Left ventricle myocardium superior (tissue), 1 donor: ENCODE results near the gene CBLL1. TPM values are rescaled to one million over a fixed set of nuclear protein-coding genes. Genes with fewer than 3 reads are reported as not detected.
A peak's percentile ranks its signal among the peaks of the same experiment; 100 is the strongest.

ENCODE experiments used
- ATAC-seq: fragments of 200-7000 bp; cut with Tn5 transposase; one replicate; pipeline ENCODE4 v1.9.1; 2020; ENCODE audit warnings: mild to moderate bottlenecking, moderate library complexity
- DNase-seq: peaks from one replicate; pipeline ENCODE4 v3.0.0-alpha.2; 2020
- intact Hi-C: fragments of 100-400 bp; cut with micrococcal nuclease; formaldehyde crosslinking; loops from one replicate; pipeline ENCODE4 v1.11.0; 2022
- total RNA-seq: library from RNA; stranded (reverse); fragmentation: NEBNext Ultra II Directional; extraction: Animal tissue kit (Norgen Biotek cat#: 25700); gene quantifications from one replicate; pipeline ENCODE4 v1.2.1, GENCODE V29; 2021
- donor health status: DM: no; HTN: yes; CAD: no; lungs with severe emphysema.

CBLL1 gene
- total RNA-seq, 1 donor from 2014 or later: 24.8 TPM

DNA sequence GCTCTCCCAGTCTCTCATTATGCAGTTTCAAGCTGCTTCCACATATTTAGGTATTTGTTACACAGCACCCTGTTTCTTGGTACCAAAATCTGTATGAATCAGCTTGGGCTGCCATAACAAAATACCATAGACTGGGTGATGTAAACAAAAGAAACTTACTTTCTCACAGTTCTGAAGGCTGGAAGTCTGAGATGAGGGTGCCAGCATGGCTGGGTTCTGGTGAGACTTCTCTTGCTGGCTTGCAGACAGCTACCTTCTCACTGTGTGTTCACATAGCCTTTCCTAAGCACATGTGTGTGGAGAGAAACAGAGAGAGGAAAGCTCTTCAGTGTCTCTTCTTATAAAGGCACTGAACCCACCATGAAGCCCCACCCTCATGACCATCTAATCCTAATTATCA is 15.7 kb upstream of the CBLL1 start:
- no peak for DNase-seq
- ATAC-seq: no peak
- intact Hi-C loops: loop anchor here (10.0 kb wide), 1 partner anchor 523 kb away; no protein-coding TSS in a partner anchor

DNA sequence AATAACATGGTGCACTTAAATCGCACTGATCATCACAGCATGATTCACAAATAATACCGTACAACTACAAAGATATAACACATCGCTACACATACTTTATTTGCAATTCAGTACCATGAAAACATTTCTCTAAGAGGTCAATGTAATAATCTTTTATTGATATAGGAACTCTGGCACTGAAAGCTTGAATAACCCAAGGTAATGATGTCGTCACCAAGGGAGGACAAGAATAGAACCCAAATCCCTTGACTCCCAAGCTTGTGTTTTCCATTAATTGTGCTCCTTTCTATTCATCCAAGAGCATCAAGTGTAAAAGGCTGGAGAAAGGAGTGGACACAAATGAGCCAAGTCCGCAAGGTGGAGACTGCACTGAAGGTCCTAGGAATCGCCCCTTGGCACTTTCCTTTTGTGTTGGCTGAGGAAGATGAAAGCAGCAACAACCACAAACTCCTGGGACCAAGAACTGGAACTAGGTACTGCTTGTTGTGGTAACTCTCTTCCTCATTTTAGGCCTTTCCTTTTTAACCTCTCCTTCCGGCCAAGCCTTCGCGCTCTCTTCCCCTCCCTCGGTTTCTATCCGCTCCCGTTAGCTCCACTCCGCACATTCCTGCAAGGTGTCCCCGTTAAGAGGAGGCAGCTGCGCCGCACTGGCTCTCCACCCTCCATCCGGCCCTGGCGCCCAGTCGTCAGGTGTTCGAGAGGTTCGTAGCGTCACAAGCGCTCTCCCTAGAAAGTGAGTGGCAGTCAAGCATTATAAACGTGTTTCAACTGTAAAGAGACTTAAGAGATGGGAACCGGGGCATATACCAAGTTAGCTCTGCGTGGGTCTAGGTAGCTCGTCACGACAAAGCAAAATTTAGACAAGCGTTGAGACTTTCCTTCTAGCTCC is 1.0 kb upstream of the CBLL1 start:
- intact Hi-C loops: loop anchor here (2.0 kb wide), 1 partner anchor 132 kb away; no protein-coding TSS in a partner anchor
- ATAC-seq: peak; percentile 49
- DNase-seq: peak; percentile 68

DNA sequence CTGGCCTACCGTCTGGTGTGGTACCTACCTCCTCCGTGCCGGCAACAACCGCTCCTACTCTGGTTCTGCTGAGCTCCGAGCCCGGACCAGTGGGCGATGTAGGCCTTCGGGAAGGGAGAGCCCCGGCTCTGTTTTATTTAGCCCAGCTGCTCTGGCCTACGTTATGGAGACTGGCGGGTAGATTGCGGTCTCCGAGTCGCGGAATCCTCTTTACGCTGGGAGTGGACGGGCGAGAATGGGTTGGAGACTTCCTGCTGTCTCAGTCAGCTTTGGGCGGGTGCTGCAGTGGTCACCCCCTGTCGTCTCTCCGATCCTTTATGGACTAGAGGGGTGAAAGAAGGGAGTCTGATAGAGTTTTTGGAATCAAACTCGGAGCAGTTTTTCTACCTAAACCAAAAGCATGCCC is 406 bp downstream of the CBLL1 start:
- peak; percentile 33 for ATAC-seq
- intact Hi-C loops: no loop called here
- DNase-seq: no peak

DNA sequence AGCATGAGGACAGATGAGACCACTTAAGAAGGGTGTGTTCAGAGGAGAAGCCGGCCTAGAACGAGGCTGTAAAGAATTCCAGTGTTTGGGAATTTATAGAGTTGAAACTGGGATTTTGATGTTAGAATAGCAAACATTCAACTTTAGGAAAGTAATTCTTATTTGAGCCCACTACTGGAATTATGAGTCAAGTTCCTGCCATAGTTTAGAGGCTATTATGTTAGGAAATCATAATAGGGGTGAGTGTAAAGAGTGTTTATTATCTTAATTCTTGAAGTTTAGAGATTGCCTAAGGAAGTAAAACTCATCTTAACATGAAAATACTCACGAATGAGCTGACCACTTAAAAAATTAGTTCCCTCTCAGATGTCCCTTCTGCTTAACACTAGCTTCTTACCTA is 2.1 kb downstream of the CBLL1 start:
- no peak for DNase-seq
- intact Hi-C loops: no loop called here
- no peak for ATAC-seq

DNA sequence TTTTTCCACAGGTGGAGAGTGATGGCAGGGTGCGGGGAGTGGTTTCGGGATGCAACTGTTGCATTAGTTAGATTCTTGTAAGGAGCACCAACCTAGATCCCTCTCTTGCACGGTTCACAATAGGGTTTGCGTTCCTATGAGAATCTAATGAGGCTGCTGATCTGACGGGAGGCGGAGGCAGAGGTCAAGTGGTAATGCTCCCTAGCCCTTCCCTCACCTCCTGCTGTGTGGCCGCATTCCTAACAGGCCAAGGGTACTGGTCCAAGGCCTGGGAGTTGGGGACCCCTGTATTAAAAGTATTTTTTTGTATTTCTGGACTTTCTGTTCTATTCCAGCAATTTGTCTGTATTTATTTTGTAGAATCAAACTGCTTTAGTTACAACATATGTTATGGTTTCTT is 7.2 kb downstream of the CBLL1 start:
- no peak for DNase-seq

DNA sequence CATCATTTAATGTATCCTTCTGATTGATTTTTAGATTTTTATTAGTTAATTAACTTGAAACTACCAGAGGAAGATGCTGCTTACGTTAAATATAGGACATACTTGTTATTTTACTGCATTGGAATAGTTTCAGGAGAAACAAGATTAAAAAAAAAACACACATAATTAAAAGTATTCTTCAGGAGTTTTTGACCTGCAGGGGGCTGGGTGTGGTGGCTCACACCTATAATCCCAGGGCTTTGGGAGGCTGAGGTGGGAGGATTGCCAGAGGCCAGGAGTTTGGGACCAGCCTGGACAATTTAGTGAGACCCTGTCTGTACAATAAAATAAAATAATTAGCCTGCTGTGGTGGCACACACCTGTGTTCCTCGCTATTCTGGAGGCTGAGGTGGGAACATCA is 10.7 kb downstream of the CBLL1 start:
- ATAC-seq (no peak), DNase-seq (no peak)
- intact Hi-C loops: no loop called here

More for the DNA sequence above, 7.2 kb downstream of the CBLL1 start:
- intact Hi-C loops: no loop called here
- ATAC-seq: no peak

DNA sequence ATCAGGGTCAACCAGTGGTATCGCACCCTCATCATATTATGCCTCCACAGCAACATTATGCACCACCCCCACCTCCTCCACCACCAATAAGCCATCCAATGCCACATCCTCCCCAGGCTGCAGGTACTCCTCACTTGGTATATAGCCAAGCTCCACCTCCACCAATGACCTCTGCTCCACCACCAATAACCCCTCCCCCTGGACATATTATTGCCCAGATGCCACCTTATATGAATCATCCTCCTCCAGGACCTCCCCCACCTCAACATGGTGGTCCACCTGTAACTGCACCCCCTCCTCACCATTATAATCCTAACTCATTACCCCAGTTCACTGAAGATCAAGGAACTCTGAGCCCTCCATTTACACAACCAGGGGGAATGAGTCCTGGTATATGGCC is 14.7 kb downstream of the CBLL1 start:
- intact Hi-C loops: no loop called here
- DNase-seq: no peak
- ATAC-seq: no peak

DNA sequence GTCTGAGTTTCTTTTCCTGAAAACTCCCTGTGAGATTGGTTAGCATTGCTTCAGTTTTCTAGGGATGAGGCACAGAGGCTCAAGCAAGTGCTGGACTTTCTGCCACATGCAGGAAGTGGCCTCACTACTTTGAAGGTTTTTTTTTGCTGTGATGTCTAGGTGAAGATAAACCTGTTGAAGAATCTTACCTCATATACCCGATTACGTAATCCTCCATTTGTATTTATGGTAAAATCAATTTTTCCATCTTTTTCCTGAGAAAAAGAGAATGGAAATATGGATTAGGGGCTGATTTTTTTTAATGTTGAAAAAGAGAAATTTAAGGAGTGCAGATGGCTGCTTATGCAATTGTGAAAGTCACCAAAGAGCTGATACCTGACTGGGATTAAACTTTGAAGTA is 23.4 kb downstream of the CBLL1 start:
- ATAC-seq: no peak
- intact Hi-C loops: no loop called here

DNA sequence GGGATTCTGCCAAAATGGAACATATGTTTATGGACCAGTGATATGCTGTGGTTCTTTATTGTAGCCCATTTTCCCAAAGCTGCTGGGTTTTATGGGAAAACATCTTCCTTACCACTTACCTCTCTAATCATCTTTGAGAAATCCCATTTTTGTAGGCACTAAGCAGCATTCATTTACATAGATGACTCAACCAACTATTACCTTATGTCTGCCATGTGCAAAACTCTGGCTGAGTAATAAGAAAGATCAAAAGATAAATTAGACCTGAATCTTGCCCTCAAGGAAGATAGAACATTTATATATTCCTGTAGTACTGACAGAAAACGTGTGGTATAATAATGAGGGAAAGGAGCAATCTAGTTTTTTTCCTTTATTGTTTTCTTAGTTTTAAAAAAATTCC is 24.3 kb downstream of the CBLL1 start:
- ATAC-seq: no peak
- DNase-seq: no peak
- intact Hi-C loops: no loop called here

More for the DNA sequence above, 23.4 kb downstream of the CBLL1 start:
- DNase-seq: no peak

DNA sequence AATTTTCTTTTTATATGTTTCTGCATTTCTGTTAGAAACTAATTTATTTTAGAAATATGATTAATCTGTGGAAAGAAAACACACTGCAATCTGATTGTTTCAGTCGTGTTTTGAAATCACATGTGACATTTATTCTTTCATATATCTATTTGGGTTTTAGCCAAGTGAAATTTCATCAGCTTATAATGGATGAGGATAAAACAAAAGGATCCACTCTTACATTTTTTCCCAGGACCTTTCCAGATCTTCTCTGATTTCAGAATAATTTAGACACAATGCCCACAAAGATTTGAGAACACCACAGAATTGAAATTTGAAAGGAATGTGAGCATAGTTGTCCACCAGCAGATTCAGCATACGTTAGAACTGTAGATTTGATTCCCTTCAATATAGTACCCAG is 29.1 kb downstream of the CBLL1 start:
- intact Hi-C loops: no loop called here
- DNase-seq (no peak), ATAC-seq (no peak)

DNA sequence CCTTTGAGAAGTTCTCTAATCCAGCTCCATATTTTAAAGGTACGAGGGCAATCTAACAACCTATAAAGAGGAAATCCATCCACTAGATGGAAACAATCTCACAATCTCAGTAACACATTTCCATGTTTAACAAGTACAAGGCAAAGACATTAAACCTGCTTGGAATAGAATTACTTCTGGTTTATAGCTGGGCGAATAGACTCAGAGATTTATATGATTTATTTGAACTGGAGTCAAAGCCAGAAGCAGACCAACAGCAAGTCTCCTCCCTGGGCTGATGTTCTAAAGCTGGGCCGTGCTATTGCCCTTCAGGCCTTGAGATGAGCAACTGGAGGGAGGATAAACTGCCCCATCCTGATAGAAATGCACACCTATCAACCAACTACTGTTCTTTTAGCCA is 33.8 kb downstream of the CBLL1 start:
- intact Hi-C loops: no loop called here
- ATAC-seq (no peak), DNase-seq (no peak)

DNA sequence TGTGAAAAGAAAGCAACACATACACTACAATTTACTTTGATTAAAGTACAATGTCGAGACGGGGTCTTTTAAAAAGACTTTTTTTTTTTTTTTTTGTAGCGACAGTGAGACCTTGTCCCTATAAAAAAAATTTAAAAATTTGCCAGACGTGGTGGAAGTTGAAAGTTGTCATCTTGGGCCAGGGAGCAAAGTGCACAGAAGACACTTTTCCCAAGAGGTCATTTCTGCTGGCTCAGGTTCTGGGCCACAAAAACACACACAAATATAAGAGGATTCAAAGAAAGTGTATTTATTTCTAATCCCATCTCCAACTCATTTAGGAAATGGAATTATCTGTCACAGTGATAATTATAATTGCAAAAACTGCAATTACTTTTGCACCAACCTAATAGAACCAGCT is 34.3 kb downstream of the CBLL1 start:
- ATAC-seq (no peak), DNase-seq (no peak)
- intact Hi-C loops: no loop called here

DNA sequence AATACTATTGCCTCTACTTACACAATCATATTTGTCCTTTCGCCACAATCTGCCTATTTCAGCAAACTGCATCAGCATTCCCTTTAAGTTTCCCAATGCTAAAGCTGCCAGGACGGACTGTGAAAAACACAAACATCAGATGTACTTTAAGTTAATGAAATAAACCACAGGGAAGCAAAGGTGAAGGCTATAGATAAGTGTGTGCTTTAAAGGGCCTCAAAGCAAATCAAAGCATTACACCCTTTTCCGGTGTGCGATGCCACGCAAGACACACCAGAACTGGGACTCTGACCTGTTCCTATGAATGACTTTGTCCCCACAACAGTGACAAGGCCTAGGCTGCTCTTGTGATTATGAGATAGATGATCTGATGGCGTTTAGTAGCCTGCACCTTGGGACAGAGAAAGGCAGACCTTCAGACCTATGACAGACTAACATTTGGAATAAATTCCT is 35.7 kb downstream of the CBLL1 start:
- DNase-seq (no peak), ATAC-seq (no peak)
- intact Hi-C loops: no loop called here

DNA sequence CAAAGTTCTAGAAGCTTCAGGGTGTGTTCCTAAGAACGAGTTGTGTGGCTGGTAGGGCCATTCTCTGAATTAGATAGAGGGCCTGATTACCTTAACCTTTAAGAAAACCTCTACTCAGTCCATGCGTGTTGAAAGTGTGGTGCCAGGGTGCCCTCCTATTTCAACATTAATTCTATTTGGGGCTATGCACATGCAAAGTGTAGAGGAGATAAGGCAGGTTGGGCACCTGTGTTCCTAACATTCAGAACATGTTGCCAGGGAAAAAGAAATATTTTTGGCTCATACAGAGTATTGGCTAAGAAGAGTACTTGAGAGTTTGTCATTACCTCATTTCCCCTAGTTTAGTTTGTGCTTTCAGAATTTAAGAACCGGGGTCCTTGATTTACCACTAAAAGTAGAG is 38.4 kb downstream of the CBLL1 start:
- ATAC-seq (no peak), DNase-seq (no peak)
- intact Hi-C loops: no loop called here

DNA sequence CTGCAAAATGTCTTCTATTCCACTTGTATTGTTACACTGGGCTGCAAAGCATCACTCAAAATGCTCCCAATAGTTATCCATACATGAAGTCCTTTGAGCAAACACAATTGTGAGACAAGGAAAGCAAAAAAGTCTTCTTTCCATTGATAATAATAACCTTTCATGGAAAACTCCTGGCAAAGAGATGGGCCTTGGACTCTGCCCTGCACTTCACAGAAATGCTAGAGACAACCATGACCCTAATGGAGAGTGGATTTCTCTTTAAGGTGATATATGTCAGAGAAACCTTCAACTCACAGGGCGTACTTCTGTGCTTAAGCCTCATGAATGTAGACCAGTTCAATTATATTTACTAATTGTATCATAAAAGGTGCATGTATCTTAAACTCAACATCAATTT is 39.7 kb downstream of the CBLL1 start:
- intact Hi-C loops: no loop called here
- DNase-seq (no peak), ATAC-seq (no peak)

DNA sequence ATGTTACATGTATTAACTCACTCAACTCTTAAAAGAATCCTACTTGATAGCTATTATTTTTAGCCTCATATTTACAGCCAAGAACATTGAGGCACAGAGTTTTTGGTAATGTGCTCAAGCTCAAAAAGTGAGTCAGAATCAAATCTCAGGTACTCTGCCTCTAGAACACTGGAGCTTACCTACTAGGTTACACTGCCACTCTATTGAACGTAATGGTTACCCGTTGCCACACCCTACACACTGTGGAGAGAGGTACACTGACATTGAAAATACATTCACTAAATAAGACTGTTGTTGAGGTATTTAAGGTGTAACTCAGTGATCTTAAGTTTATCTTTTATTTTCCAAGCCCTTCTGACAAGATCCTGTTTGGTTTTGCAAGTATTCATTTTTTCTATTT is 41.2 kb downstream of the CBLL1 start:
- intact Hi-C loops: no loop called here
- no peak for ATAC-seq
- DNase-seq: no peak

DNA sequence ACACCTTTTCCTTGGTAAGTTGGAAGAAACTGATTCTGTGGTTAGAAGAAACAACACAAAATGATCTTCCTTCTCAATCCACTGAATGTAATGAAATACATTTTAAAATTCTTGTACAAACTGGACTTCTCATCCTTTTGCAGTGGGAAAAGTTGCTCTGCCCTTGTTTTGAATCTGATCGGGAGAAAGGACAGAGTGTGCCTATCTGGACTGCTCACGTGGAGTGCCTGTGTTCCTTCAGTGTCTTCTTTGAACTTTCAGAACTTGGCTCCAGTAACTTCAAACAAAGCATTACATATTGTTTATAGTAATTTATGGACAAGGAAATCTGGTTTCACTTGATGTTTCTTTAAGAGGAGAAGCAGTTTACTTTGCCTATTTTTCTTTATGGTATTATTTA is 42.0 kb downstream of the CBLL1 start:
- ATAC-seq: no peak
- intact Hi-C loops: no loop called here
- DNase-seq: no peak

DNA sequence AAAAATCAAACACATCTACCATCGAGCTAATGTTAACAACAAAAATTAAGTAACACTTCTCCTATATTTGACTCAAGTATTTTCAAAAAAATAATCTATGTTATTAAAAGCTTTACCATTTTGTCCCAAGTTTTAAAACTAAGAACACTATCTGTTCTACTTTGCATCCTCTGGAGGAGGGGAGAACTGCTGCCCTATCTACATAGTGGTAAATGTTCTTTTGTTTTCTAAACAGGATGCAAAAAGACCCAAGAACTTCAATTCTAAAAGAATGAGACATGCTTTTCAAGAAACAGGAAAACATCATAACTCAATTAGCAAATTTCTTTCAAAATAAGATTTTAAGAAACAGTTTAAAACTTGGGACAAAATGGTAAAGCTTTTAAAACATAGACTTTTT is 44.3 kb downstream of the CBLL1 start:
- intact Hi-C loops: no loop called here
- ATAC-seq (no peak), DNase-seq (no peak)

DNA sequence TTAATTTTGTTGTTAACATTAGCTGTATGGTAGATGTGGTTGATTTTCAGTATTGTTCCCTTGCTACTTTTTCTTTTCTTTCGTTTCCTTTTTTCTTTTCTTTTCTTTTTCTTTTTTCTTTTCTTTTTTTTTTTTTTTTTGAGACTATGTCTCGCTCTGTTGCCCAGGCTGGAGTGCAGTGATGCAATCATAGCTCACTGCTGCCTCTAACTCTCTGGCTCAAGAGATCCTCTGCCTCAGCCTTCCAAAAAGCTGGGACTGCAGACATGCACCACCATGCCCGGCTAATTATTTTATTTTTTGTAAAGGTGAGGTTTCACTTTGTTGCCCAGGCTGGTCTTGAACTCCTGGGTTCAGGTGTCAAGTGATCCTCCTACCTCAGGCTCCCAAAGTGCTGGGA is 44.7 kb downstream of the CBLL1 start:
- ATAC-seq: no peak
- DNase-seq: no peak
- intact Hi-C loops: no loop called here

DNA sequence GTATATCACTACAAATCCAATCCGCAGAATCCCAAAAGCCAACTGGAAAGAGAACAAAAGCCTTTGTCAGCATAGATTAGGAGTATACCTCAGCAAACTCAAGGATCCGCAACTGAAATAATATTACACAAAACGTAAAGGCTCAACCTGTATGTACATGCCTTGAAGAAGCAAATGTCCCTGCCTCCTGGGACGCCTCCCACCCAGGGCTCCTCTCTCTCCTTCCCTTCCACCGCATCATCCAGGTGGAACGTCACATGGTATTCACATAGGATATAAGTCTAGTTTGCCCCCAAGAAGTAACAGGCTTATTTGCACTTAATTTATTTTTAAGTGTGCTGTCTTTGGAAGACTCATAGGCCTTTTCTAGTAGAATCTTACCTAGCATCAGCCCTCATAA is 45.7 kb downstream of the CBLL1 start:
- DNase-seq: no peak
- intact Hi-C loops: no loop called here
- no peak for ATAC-seq

DNA sequence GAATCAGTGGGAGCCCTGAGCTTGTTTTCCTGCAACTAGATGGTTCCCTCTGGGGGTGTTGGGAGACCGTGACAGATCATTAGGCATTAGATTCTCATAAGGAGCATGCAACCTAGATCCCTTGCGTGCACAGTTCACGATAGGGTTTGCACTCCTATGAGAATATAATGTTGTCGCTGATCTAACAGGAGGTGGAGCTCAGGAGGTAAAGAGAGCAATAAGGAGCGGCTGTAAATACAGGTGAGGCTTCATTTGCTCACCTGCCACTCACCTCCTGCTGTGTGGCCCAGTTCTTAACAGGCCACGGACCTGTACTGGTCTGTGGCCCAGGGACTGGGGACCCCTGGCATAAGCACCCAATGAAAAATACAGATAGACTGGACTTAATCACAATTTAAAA is 48.4 kb downstream of the CBLL1 start:
- intact Hi-C loops: no loop called here
- ATAC-seq (no peak), DNase-seq (no peak)
